HEK293 (cell line): Measurements from ENCODE around the gene TRIM24.

Source experiments
- YY1 ChIP-seq: fragments of 450-650 bp; formaldehyde crosslinking; IDR thresholded peaks from 2 replicates; pipeline ENCODE4 v1.5.1; 2018; ENCODE audit warnings: missing biosample characterization, missing genetic modification characterization
- ZXDB ChIP-seq: fragments of 450-650 bp; formaldehyde crosslinking; IDR thresholded peaks from 2 replicates; pipeline ENCODE4 v1.5.1; 2016; ENCODE audit warnings: missing biosample characterization, missing genetic modification characterization
- TF ChIP-seq, protein P1 (sequence below): fragments of 450-650 bp; formaldehyde crosslinking; IDR thresholded peaks from 2 replicates; pipeline ENCODE4 v1.5.1; 2016; ENCODE audit warnings: missing biosample characterization, missing genetic modification characterization
- TF ChIP-seq, protein P2 (sequence below): fragments of 450-650 bp; formaldehyde crosslinking; IDR thresholded peaks from 2 replicates; pipeline ENCODE4 v1.5.1; 2017; ENCODE audit warnings: missing biosample characterization, mild to moderate bottlenecking, missing genetic modification characterization, moderate library complexity

DNA sequence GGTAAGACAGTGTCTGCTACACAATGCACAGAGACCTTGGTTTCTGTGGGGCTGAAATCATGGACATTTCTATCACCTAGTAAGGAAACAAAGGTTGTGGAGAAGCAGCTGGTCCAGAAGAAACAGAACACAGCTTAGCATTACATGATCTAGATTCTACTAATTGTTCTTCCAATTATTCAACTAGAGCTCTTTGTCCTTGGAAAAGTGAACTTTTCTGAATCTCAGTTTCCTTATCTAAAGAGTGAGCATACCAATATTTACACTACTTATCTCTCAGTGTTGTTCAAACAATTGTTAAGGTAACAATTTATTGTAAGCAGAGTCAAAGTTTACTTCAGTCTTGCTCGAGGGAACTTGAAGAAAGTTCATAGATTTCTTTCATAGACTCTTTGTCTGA, 42.3 kb upstream of the TRIM24 start:
- TF ChIP-seq ZXDB (tag by site-specific recombination), result no peak
- TF ChIP-seq, protein P1, sequence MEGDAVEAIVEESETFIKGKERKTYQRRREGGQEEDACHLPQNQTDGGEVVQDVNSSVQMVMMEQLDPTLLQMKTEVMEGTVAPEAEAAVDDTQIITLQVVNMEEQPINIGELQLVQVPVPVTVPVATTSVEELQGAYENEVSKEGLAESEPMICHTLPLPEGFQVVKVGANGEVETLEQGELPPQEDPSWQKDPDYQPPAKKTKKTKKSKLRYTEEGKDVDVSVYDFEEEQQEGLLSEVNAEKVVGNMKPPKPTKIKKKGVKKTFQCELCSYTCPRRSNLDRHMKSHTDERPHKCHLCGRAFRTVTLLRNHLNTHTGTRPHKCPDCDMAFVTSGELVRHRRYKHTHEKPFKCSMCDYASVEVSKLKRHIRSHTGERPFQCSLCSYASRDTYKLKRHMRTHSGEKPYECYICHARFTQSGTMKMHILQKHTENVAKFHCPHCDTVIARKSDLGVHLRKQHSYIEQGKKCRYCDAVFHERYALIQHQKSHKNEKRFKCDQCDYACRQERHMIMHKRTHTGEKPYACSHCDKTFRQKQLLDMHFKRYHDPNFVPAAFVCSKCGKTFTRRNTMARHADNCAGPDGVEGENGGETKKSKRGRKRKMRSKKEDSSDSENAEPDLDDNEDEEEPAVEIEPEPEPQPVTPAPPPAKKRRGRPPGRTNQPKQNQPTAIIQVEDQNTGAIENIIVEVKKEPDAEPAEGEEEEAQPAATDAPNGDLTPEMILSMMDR (tag by site-specific recombination), result no peak
- TF ChIP-seq YY1 (tag by site-specific recombination), result no peak
- TF ChIP-seq, protein P2, sequence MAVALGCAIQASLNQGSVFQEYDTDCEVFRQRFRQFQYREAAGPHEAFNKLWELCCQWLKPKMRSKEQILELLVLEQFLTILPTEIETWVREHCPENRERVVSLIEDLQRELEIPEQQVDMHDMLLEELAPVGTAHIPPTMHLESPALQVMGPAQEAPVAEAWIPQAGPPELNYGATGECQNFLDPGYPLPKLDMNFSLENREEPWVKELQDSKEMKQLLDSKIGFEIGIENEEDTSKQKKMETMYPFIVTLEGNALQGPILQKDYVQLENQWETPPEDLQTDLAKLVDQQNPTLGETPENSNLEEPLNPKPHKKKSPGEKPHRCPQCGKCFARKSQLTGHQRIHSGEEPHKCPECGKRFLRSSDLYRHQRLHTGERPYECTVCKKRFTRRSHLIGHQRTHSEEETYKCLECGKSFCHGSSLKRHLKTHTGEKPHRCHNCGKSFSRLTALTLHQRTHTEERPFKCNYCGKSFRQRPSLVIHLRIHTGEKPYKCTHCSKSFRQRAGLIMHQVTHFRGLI (tag by site-specific recombination), result no peak
